NCI-H1092 treated with DMSO at 0.1 percent for 48 hours (cell line): ENCODE data around the gene GBA2.

Source experiments
- DNase-seq: peaks from one replicate; lab custom pipeline; 2025; lab: John Stamatoyannopoulos, UW

GBA2 gene

GRCh38 chr9:35766997-35767396, 18.0 kb upstream of the GBA2 start:
- DNase-seq, result peak; percentile 27

- no peak for DNase-seq
Observed at GRCh38 chr9:35763803-35764202, 14.8 kb upstream of the GBA2 start.

- no peak for DNase-seq
Observed at GRCh38 chr9:35763181-35763580, 14.2 kb upstream of the GBA2 start.

GRCh38 chr9:35760651-35761050, 11.6 kb upstream of the GBA2 start:
- DNase-seq, result peak; percentile 30

- no peak for DNase-seq
Observed at GRCh38 chr9:35759795-35760194, 10.8 kb upstream of the GBA2 start.

- no peak for DNase-seq
Observed at GRCh38 chr9:35758475-35759050, 9.5 kb upstream of the GBA2 start.

DNA sequence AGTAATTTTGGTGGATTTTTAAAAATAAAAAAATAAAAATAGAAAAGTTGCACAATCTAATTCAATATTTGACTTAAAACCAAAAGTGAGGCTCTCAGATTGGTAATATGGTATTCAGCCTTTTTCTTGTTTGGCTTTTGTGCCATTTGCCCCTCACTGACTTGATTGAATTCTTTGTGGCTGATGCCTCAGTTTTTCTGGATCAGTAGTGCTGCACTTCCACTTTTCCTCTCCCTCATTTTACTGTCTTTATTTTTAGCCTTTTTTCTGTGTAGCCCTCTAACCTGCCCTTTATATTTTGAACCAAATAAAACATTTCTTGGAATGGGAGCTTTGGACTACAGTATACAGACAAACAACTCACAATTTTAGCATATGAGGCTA, 8.9 kb upstream of the GBA2 start:
- DNase-seq, result peak; percentile 53

DNA sequence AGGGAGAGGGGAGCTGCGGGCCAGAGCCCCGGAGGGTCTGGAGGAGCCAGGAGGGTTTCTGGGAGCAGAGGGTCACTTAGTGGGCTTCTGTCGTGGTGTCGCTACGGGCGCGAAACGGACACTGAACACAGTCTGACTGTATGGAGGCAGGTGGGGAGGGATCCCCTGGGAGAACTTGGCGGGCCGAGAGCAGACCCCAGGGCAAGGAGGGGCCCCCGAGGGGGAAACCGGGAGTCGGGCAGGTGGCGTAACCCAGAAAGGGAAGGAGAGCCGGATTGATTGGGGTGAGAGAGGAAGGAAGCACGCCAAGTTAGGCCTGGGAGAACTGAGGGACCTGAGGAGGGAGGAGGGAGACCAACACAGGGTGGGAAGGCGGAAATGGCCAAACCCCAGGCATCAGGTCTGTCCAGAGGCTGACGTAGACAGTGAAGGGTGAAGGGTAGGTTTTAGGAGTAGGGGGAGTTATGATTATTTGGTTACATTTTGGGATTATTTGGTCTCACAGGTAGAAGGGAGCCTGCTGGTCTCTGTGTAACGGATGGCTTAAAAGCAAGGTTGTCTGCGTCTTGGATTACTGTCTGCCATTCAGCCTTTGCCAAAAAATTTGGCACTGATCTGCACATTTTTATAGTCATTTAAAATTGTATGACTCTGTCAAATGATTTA, 8.3 kb upstream of the GBA2 start:
- DNase-seq, result peak; percentile 88

DNA sequence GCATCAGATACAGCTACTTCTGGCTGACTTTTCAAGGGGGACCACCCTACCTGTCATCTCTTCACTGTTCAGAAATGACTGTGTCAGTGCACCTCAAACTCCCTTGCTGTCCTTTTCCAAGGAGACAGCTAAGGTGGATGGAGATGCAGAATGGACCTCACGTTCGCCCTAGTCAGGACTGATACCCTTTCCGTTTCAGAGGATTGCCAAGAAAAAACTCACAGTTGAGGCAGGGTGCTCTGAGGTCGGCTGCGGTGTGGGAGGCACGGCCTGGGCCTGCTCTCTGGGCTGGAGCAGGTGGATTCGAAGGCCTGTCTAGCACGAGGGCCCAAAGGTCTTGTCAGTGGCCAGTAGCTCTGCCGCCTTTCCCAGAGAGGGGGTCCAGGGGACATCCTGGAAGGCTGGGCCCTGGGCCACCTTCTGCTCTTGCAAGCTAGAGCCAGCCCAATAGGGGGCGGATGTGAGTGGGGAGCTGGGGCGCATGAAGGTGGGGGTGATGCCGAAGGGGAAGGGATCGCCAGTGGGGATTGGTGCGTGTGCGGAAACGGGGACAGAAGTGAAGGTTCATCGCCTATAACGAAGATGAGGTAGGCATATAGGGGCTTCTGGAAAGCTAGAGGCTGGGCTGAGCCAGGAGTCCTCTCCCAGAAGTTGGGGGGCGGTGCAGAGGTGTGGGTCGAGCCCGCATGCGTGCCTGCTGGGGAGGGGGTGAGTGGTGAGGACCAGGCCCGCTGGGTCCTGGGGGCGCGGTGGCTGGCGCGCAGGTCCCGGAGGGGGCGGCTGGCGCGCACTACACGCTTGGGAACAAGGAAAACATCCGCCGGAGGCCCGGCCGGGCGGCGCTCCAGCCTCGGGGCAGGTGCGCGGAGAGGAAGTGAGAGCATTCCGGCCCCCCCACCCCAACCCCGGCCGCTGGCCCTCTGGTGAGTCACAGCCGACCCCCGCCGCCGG, 7.5 kb upstream of the GBA2 start:
- DNase-seq, result peak; percentile 95

- no peak for DNase-seq
Observed at GRCh38 chr9:35755071-35755470, 6.0 kb upstream of the GBA2 start.

DNA sequence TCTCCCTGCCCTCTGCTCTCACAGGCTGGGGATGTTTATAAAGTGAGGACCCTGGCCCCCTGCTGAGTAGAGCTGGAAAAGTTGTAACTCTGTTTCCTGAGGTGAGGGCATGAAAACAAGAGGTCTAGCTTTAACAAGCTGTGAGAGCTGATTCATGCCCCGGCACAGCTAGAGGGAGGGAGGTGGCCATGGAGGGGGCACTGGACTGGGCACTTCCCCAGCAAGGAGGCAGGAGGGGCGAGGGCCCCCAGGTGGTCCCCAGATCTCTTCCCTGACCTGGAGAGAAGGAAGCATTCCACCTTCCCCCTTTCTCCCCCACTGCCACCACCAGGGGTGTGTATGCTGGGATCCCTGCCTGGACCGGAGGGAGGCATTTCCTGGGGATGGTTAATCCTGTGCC, 5.2 kb upstream of the GBA2 start, which contains the start of gene MSMP:
MSMP (minus strand) TSS at position 13 of the 400 bp plus-strand sequence. CDS start 147 bp downstream, outside the sequence.
- DNase-seq, result no peak

GRCh38 chr9:35753466-35753865, 4.4 kb upstream of the GBA2 start:
- no peak for DNase-seq

DNA sequence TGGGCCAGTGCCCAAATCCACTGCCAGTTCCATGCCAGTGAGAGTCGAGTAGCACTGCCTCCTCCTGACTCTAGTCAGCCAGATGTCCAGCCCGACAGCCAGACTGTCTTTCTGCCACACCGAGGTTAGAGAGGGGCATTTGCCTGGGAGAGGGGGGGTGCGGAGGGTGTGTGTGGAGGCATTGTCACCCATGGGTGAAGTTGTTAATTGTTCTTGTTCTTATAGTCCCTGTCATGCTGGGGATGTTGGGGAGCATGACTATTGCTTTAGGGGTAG, 1.2 kb upstream of the GBA2 start:
- DNase-seq, result no peak

DNA sequence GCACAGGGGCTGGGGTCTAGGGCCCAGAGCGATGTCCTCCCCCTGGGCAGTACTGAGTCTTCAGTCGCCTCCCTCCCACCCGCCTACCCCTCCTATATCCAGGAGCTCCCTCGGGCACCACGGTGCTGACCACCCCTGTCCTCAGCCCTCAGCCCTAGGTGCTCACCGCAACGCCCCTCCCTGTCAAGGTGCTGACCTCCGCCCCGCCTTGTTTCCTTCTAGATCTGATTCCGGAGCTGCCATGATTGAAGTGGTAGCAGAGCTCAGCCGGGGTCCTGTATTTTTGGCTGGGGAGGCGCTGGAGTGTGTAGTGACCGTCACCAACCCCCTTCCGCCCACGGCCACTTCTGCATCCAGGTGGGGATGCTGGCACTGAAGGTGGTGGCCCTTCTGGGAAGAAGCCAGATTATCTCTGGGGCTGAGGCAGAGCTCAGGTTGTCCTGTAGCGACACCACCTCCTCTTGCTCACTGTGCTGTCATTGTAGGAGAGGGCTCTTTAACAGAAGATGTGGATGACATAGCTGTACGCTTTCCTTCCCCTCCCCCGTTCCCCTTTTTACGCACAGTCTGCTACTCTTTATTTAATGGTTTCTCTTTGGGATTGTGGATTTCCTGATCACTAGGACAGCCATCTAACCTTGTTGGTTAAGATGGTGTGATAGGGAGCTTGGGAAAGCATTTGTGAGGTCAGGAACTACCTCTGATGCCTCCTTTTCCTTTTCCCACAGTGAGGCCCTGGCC, 657 bp upstream of the GBA2 start:
- DNase-seq, result no peak

DNA sequence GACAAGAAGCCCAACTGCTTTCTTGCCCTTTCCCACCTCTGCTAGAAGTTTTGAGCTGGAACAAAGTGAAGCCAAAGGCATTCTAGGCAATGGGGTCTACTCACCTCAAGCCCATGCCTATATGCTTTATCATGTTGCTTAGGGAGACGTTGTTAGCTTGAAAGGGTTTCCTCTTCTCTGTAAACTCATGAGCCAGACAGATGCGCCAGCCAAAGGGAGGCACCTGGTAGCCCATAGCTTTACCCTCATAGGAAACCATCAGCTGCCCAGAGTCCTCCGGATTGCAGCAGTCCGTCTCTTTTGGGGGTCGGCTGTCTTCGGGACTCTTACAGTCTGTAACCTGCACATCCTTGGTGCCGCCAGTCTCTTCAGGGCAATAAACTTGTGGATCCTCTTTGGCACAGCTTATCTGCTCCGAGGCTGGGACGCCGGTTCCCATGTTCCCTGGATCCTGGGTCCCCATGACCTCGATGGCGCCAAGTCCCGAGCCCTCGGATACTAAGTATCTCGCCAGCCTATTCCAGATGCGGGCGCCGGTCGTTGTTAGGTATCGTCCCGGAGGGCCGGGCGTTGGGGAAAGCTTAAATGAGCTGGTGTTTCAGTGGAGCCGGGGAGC, 678 bp downstream of the GBA2 start:
- no peak for DNase-seq

DNA sequence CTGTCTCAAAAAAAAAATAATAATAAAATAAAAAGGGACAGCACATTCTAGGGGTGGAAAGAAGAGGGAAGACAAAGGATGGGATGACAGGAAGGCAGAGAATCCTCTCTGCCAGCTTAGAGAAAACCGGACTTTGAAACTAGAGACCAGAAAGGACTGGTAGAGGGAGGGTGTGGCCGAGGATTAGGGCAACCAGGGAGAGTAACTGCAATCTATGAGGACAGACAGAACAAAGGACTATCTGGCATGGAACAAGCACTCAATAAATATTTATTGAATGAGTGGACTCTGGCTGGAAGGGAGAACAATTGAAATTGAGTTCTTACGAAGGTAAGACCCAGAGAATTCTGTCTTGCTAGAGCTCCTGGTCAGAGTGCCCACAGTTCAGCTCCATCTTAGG, 2.4 kb downstream of the GBA2 start:
- no peak for DNase-seq

GRCh38 chr9:35745569-35745968, 3.5 kb downstream of the GBA2 start:
- DNase-seq, result no peak

DNA sequence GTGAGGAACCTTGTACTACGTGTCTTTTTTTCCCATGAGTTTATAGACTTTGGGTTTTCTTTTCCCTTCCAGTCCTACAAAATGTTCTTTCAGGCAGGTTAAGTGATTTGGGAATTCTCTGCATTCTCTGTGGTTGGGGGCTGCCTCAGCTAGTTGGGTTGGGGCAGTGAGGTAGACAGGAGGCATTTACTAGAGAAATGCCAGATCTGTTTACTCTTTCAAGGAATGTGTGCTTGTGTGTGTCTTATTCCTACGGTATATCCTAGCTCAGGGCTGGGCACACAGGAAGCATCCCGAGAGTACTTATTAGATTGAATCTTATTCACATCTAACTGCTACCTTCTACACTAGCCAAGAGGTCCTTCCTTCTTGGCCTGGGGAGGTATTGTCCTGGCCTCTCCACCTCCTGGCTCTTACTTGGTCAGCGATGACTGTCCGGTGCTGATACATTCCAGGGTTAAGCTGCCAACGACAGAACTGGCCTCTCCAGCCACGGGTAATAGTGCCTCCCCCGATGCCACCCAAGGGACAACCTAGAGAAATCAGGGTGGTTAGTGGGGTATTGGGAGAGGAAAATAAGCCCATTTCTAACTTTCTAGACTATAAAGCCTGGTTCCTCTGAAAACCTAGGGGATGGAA, 5.0 kb downstream of the GBA2 start:
- no peak for DNase-seq

DNA sequence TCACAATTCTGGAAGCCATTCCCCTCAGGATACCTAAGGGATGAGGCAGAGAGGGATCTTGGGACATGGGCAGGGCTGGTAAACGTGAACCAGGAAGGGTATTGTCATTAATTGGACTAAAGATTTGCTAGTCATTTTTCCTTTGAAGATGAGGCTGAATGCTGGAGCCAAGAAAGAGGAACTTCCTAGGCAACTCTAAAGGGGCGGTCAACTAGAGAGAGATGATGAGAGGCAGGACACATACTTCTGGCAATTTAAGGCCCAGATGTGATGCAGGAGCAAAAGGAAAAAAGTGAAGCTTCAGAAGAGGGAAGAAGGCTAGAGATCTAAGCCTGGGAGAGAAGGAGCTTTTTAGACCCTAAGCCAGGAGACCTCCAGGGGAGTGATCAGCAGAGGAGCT, 5.6 kb downstream of the GBA2 start:
- DNase-seq, result no peak

- no peak for DNase-seq
Observed at GRCh38 chr9:35741740-35742139, 7.3 kb downstream of the GBA2 start.

DNA sequence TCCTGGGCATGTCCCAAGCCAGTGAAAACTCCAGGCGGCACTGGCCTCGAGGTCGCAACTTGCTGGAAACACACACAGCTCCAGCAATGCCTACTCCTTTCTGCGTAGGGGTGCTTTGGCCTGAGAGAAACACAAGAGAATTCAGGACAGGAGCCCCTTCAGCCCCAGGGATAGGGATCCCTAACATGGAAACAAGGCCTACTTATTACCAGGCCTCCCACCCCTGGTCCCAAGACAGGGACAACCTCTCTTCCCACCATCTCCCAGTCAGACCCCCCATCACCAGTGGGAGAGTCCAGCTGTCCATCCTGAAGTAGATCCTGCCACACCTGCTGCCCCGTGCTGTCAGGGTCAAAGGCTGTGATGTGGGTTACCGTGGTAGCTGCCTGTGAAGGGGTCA, 8.8 kb downstream of the GBA2 start:
- no peak for DNase-seq

DNA sequence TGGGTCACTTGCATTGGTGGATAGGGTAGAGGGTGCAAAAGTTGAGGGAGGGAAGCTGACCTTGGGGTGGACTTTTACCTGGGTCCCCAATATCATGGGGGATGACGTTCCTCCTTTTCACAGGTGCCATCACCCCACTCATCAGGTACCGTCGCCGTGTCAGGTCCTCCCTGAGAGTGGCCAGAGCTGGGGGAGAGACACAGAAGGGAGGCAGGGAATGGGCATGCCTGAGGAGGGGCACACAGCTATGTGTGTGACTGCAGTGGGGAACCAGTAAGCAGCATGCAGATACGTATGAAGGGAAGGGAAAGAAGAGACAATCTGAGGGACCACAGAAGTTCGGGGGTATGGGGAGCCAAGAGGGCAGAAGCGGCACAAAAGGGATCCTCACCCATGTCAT, 10.1 kb downstream of the GBA2 start:
- DNase-seq, result no peak
